Progenitor cell of endocrine pancreas (in vitro differentiated cells): Measurements from ENCODE around the gene MAP2K3. TPM values are rescaled to one million over a fixed set of nuclear protein-coding genes. Genes with fewer than 3 reads are reported as not detected.

Experiments used
- DNase-seq: peaks from one replicate; pipeline ENCODE4 v3.0.0; 2021; ENCODE audit warnings: low spot score; ENCODE audit not compliant: unreplicated experiment
- H3K27ac Mint-ChIP-seq: 2 replicates; pipeline ENCODE4 v1.8.0; 2021; ENCODE audit warnings: mild to moderate bottlenecking, moderate library complexity, mixed read lengths
- H3K27me3 Mint-ChIP-seq: 2 replicates; pipeline ENCODE4 v1.8.0; 2021; ENCODE audit warnings: mixed read lengths
- H3K36me3 Mint-ChIP-seq: 2 replicates; pipeline ENCODE4 v1.8.0; 2022; ENCODE audit warnings: mixed read lengths; ENCODE audit not compliant: insufficient read depth
- H3K4me1 Mint-ChIP-seq: 2 replicates; pipeline ENCODE4 v1.8.0; 2021; ENCODE audit warnings: low read depth, mixed read lengths
- H3K4me3 Mint-ChIP-seq: 2 replicates; pipeline ENCODE4 v1.8.0; 2021; ENCODE audit warnings: low read depth, mild to moderate bottlenecking, moderate library complexity, mixed read lengths
- H3K9me3 Mint-ChIP-seq: 2 replicates; pipeline ENCODE4 v1.8.0; 2021; ENCODE audit warnings: low read depth, mixed read lengths
- total RNA-seq: library from RNA; stranded (reverse); gene quantifications from 2 replicates; pipeline ENCODE4 v1.2.1, GENCODE V29; 2021
- TF ChIP-seq, protein P1 (sequence below): fragments of 200-600 bp; sonication (generic); IDR thresholded peaks from one replicate; pipeline ENCODE4 v1.5.0; 2021; ENCODE audit warnings: antibody characterized with exemption, mild to moderate bottlenecking; ENCODE audit not compliant: unreplicated experiment

The MAP2K3 gene
- total RNA-seq, 1 donor from 2014 or later: 24.7 TPM

GRCh38 chr17:21262259-21262993 lies 22.1 kb upstream of the MAP2K3 start:
- Mint-ChIP-seq H3K27ac (no peak overlapping the region), H3K4me1 (no peaks in the 10 kb centered on the region), H3K27me3 (peaks cover 3% of the 10 kb centered on the region), H3K4me3 (no peak overlapping the region), H3K36me3 (no peaks in the 10 kb centered on the region), H3K9me3 (no peaks in the 10 kb centered on the region)
- TF ChIP-seq, protein P1, sequence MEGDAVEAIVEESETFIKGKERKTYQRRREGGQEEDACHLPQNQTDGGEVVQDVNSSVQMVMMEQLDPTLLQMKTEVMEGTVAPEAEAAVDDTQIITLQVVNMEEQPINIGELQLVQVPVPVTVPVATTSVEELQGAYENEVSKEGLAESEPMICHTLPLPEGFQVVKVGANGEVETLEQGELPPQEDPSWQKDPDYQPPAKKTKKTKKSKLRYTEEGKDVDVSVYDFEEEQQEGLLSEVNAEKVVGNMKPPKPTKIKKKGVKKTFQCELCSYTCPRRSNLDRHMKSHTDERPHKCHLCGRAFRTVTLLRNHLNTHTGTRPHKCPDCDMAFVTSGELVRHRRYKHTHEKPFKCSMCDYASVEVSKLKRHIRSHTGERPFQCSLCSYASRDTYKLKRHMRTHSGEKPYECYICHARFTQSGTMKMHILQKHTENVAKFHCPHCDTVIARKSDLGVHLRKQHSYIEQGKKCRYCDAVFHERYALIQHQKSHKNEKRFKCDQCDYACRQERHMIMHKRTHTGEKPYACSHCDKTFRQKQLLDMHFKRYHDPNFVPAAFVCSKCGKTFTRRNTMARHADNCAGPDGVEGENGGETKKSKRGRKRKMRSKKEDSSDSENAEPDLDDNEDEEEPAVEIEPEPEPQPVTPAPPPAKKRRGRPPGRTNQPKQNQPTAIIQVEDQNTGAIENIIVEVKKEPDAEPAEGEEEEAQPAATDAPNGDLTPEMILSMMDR: no peak
- no peak for DNase-seq

DNA sequence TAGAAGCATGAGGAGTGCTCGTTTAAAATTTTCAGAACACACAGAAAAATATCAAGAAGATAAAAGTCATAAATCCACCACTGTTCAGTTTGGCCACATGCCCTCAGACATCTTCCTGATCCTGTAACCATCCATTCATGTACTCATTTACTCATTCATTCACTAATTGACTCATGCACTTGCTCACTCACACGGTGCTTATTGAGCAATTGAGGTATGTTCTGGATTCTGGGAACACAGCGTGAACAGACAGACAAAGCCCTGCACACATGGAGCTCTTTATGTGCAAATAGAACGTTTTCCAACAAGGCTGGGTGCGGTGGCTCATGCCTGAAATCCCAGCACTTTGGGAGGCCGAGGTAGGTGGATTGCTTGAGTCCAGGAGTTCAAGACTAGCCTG lies 21.1 kb upstream of the MAP2K3 start:
- Mint-ChIP-seq H3K36me3 (no peaks in the 10 kb centered on the region), H3K4me1 (no peaks in the 10 kb centered on the region), H3K27me3 (peaks cover 3% of the 10 kb centered on the region), H3K27ac (no peak overlapping the region), H3K9me3 (no peaks in the 10 kb centered on the region), H3K4me3 (no peak overlapping the region)
- TF ChIP-seq, protein P1: no peak
- no peak for DNase-seq

DNA sequence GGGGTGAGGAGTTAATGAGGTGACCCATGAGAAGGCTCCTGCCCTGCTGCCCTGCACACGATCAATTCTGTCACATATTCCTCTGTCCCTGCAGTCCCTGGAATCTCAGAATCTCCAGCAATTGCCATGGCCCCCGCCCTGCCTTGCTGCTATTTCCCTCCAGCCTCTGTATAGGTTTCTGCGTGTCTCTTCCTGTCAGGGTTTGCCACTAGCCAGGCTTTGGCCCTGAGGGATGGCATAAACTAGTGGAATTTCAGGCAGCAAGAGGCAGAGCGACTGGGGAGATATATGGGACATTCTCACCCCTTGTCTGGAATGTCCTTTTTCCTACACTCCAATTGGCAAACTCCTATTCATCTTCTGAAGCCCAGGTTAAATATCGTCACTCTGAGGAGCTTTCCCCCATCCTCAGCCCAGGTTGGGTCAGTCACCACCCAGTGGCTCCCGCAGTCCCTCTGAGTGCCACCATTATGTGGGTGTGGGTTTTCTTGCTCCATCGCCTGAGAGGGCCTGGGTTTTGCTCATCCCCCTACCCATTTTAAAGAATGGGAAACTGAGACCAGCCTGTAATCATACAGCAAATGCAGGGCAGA lies 15.8 kb upstream of the MAP2K3 start:
- TF ChIP-seq, protein P1: no peak
- no peaks in the 10 kb centered on the region for H3K9me3 Mint-ChIP-seq
- H3K27me3 Mint-ChIP-seq: peaks cover 13% of the 10 kb centered on the region
- H3K27ac Mint-ChIP-seq: no peak overlapping the region
- no peak for DNase-seq
- no peak overlapping the region for H3K4me3 Mint-ChIP-seq
- no peaks in the 10 kb centered on the region for H3K4me1 Mint-ChIP-seq
- H3K36me3 Mint-ChIP-seq: no peaks in the 10 kb centered on the region

DNA sequence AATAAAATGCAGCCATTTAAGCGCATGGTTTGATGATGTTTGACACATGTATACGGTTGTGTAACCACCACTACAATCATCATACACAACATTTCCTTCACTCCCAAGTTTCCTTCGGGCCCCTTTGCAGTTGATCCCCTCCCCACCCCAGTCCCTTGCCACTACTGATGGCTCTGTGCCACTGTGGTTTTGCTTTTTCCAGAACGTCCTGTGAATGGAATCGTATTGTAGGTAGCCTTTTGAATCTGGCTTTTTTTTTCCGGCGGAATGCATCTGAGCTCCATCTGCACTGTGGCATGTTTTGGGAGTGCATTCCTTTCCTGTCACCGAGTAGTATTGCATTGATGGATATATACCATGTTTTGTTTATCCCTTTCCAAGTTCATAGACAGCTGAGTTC lies 15.1 kb upstream of the MAP2K3 start:
- TF ChIP-seq, protein P1: no peak
- Mint-ChIP-seq H3K9me3 (no peaks in the 10 kb centered on the region), H3K27ac (no peak overlapping the region), H3K4me3 (no peak overlapping the region), H3K4me1 (no peaks in the 10 kb centered on the region), H3K36me3 (no peaks in the 10 kb centered on the region), H3K27me3 (peaks cover 16% of the 10 kb centered on the region)
- DNase-seq: no peak

DNA sequence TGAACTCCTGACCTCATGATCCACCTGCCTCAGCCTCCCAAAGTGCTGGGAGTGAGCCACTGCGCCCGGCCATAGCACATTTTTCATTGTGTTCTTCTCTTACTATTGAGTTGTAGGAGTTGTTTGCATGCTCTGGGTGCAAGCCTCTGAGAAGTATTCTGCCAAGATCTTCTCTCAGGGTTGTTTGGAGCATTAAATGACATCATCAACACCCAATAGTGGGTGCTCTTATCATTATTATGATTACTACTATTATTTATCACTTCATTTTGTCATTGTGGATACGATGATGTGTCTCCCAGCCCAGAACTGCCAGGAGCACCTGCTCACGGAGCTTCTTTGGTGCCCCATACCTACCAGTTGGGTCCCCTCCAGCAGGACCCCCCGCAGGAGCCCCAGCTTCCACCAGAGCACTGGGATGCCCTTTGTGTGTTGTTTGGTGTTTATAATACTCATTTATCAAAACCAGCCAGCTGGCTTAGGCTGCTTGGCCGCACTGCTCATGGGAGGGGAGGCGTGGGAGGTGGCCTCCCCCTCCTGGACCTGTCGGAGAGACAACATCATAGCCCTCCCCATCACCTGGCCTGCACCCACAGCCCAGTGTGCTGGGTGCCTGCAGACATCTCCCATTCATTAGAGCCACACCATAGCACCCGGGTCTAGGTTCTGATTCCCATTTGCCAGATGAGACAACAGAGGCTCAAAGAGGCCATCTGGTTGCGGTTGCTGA lies 12.9 kb upstream of the MAP2K3 start:
- TF ChIP-seq, protein P1: no peak
- Mint-ChIP-seq H3K27ac (no peak overlapping the region), H3K36me3 (no peaks in the 10 kb centered on the region), H3K9me3 (no peaks in the 10 kb centered on the region), H3K27me3 (peaks cover 25% of the 10 kb centered on the region), H3K4me3 (no peak overlapping the region), H3K4me1 (peaks cover 3% of the 10 kb centered on the region)
- DNase-seq: no peak
